Chondrocyte (in vitro differentiated cells): Measurements from ENCODE around the gene MOGAT1. TPM values are rescaled to one million over a fixed set of nuclear protein-coding genes. Genes with fewer than 3 reads are reported as not detected.

Experiments used
- DNase-seq: peaks from one replicate; pipeline ENCODE4 v3.0.0; 2021; ENCODE audit warnings: mixed read lengths, low spot score
- H3K27ac Mint-ChIP-seq: one replicate; pipeline ENCODE4 v1.8.0; 2021; ENCODE audit warnings: mild to moderate bottlenecking, moderate library complexity, mixed read lengths; ENCODE audit not compliant: unreplicated experiment
- H3K27me3 Mint-ChIP-seq: 2 replicates; pipeline ENCODE4 v1.8.0; 2021; ENCODE audit warnings: low read depth, mixed read lengths
- H3K36me3 Mint-ChIP-seq: 2 replicates; pipeline ENCODE4 v1.8.0; 2021; ENCODE audit warnings: low read depth, mixed read lengths
- H3K4me1 Mint-ChIP-seq: 2 replicates; pipeline ENCODE4 v1.8.0; 2021; ENCODE audit warnings: low read depth, mild to moderate bottlenecking, mixed read lengths
- H3K4me3 Mint-ChIP-seq: one replicate; pipeline ENCODE4 v1.8.0; 2021; ENCODE audit warnings: mild to moderate bottlenecking, moderate library complexity, mixed read lengths; ENCODE audit not compliant: unreplicated experiment
- H3K9me3 Mint-ChIP-seq: 2 replicates; pipeline ENCODE4 v1.8.0; 2021; ENCODE audit warnings: low read depth, mixed read lengths
- CTCF ChIP-seq: fragments of 200-600 bp; sonication (generic); IDR thresholded peaks from 2 replicates; pipeline ENCODE4 v1.5.0; 2021; ENCODE audit warnings: antibody characterized with exemption, mild to moderate bottlenecking, moderate library complexity
- total RNA-seq: library from RNA; stranded (reverse); gene quantifications from 3 replicates; pipeline ENCODE4 v1.2.1, GENCODE V29; 2021

Gene MOGAT1
- total RNA-seq, 1 donor from 2014 or later: not detected

GRCh38 chr2:222738809-222739208, 67.4 kb downstream of the MOGAT1 start:
- no peak overlapping the region for H3K27ac Mint-ChIP-seq
- H3K4me3 Mint-ChIP-seq: no peak overlapping the region
- no peaks in the 10 kb centered on the region for H3K27me3 Mint-ChIP-seq
- H3K4me1 Mint-ChIP-seq: peaks cover 43% of the 10 kb centered on the region
- H3K36me3 Mint-ChIP-seq: no peaks in the 10 kb centered on the region
- no peak for TF ChIP-seq CTCF
- no peak for DNase-seq
- no peaks in the 10 kb centered on the region for H3K9me3 Mint-ChIP-seq

- no peak overlapping the region for H3K4me3 Mint-ChIP-seq
- no peak for DNase-seq
- no peaks in the 10 kb centered on the region for H3K27me3 Mint-ChIP-seq
- H3K4me1 Mint-ChIP-seq: peaks cover 38% of the 10 kb centered on the region
- H3K27ac Mint-ChIP-seq: no peak overlapping the region
- H3K36me3 Mint-ChIP-seq: no peaks in the 10 kb centered on the region
- no peak for TF ChIP-seq CTCF
- no peaks in the 10 kb centered on the region for H3K9me3 Mint-ChIP-seq
Observed at GRCh38 chr2:222739939-222740338, 68.5 kb downstream of the MOGAT1 start.

GRCh38 chr2:222743251-222743812, 71.9 kb downstream of the MOGAT1 start:
- no peaks in the 10 kb centered on the region for H3K9me3 Mint-ChIP-seq
- H3K27ac Mint-ChIP-seq: peak overlapping the region; percentile 73
- no peak for DNase-seq
- H3K27me3 Mint-ChIP-seq: no peaks in the 10 kb centered on the region
- no peak for TF ChIP-seq CTCF
- peaks cover 22% of the 10 kb centered on the region for H3K4me1 Mint-ChIP-seq
- H3K36me3 Mint-ChIP-seq: no peaks in the 10 kb centered on the region
- peak overlapping the region; percentile 29 for H3K4me3 Mint-ChIP-seq

GRCh38 chr2:222745836-222746559, 74.5 kb downstream of the MOGAT1 start:
- Mint-ChIP-seq H3K36me3 (no peaks in the 10 kb centered on the region), H3K4me1 (peaks cover 22% of the 10 kb centered on the region), H3K4me3 (no peak overlapping the region), H3K9me3 (no peaks in the 10 kb centered on the region), H3K27me3 (no peaks in the 10 kb centered on the region), H3K27ac (peak overlapping the region; percentile 6)
- no peak for DNase-seq
- TF ChIP-seq CTCF: no peak

GRCh38 chr2:222747526-222748160, 76.2 kb downstream of the MOGAT1 start:
- H3K9me3 Mint-ChIP-seq: no peaks in the 10 kb centered on the region
- no peak for TF ChIP-seq CTCF
- H3K4me3 Mint-ChIP-seq: no peak overlapping the region
- H3K4me1 Mint-ChIP-seq: peaks cover 34% of the 10 kb centered on the region
- H3K36me3 Mint-ChIP-seq: no peaks in the 10 kb centered on the region
- no peak for DNase-seq
- no peak overlapping the region for H3K27ac Mint-ChIP-seq
- no peaks in the 10 kb centered on the region for H3K27me3 Mint-ChIP-seq
